GM18511 (cell line): ENCODE data around the gene GPR150.
A peak's percentile ranks its signal among the peaks of the same experiment; 100 is the strongest.
"Not testable (repeated sequence)": the region's sequence is repeated elsewhere in the genome, so short reads cannot be mapped to it uniquely, and the experiment has no call there.

ENCODE experiments used
- ATAC-seq: cut with Tn5 transposase; IDR thresholded peaks from one replicate; pipeline ENCODE4 v1.9.1; 2021; ENCODE audit warnings: mild to moderate bottlenecking, moderate library complexity; ENCODE audit not compliant: unreplicated experiment

GPR150 gene

DNA sequence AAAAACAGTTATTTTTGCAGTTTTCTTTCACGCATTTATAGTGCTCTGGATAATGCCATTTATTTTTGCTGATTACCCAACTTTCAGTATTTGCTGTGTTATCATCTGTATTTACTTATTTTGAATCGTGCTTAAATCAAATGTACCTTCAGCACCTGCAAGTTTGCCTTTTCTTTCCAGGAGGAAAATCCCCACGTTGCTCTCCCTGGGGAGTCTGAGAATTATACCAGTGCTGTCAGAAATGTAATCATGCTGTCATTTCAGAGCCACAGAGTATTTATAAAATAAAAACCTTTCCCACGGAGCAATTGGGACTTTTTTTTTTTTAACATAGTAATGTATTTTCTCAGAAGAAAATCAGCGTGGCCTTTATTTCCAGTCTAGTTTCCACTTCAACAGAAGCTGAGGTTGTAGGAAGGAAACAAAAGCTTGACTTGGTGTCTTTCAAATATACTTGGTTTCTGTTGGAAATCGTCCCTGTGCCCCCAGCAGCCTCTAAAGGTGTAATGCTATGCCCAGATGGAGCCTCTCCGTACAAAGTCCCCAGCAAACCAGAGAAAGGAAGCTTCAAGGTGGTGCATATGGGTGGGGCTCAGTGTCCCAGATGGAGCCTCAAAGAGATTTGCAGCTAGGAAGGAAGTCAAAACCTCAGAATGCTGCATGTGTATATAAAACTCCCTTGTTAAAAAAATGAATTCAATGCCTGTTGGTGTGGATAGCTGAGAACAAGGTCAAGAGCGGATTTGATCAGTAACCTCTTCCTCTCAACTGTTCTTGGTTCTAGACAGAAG, 2.1 kb downstream of the GPR150 start:
- no peak for ATAC-seq

DNA sequence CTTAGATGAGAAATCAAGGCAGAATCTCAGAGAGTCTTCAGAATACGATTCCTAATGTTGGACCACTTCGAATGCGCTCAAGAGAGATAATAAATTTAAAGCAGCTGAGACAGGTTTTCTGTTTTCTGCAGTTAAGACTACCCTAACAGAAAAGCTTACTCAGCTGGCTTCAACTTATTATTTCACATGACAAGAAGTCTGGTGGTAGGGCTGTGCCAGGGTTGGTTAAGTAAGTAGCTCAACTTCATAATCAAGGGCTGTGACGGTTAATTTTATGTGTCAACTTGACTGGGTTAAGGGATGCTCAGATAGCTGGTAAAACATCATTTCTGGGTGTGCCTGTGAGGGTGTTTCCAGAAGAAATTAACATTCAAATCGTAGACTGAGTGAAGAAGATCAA, 3.8 kb downstream of the GPR150 start:
- ATAC-seq = no peak

GRCh38 chr5:95624368-95624767, 4.5 kb downstream of the GPR150 start:
- ATAC-seq = no peak

DNA sequence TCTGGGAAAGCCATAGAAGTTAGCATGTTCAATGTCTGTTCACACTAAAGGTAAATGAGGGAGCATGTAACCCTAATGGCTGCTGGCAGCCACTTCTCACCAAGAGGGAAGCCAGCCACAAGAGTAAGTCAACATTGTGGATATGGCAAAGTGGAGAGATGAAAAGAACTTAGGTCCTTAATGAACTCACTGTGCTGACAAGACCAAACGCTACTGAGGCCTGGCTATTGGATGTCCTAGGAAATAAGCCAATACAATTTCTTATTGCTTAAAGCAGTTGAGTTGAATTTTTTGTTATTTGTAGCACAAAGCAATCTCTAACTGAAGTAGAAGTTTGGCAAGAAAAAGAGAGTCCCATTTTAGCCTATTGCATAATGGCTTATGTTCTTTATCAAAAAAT, 6.8 kb downstream of the GPR150 start:
- ATAC-seq = no peak

GRCh38 chr5:95627971-95628810, 8.3 kb downstream of the GPR150 start:
- ATAC-seq = no peak

DNA sequence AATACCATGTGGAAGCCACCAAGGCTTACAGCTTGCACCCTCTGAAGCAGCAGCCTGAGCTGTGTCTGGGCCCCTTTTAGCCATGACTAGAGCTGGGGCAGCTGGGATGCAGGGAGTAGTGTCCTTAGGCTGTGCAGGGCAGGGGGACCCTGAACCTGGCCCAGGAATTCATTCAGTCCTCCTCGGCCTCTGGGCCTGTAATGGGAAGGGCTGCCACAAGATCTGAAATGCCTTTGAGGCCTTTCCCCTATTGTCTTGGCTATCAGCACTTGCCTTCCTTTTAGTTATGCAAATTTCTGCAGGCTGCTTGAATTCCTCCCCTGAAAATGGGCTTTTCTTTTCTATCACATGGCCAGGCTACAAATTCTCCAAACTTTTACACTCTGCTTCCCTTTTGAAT, 9.0 kb downstream of the GPR150 start:
- ATAC-seq = no peak

DNA sequence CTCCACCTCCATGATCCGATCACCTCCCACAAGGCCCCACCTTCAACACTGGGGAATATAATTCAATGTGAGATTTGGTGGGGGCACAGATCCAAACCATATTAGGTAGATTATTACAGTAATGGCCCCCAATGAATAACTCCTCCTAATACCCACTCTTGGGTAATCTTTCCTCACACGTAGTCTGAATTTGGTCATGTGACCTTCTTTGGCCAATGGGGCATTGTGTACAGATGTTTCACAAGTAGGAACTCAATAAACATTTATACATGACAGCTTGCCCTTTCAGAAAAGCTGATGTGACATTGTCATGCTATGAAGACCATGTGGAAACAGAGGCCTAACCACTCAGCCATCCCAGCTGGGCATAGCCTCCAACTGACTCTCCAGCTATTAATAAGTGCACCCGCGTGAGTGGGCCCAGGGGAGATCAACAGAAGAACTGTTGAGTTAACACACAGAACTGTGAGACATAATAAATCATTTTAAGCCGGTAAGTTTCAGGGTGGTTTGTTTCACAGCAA, 10.6 kb downstream of the GPR150 start:
- ATAC-seq = no peak

- ATAC-seq = peak; percentile 18
These were observed 11.5 kb downstream of the GPR150 start for GRCh38 chr5:95631255-95631958.

GRCh38 chr5:95631991-95632675, 12.2 kb downstream of the GPR150 start:
- peak; percentile 98 for ATAC-seq

- ATAC-seq = not testable (repeated sequence)
These were observed 13.1 kb downstream of the GPR150 start for GRCh38 chr5:95632942-95633341.

DNA sequence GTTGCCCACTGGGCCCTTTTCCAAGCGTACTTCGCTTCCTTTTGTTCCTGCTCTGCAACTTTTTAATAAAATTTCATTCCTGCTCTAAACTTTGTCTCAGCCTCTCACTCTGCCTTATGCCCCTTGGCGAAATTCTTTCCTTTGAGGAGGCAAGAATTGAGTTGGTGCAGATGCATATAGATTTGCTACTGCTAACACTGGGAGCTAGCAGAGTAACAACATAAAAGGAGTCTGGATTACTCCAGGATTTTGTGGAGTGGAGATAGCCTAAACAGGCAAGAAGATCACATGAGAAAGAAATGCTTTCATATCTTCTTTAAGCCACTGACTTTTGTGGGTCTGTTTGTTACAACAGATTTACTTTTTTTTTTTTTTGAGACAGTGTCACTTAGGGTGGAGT, 13.8 kb downstream of the GPR150 start:
- ATAC-seq = no peak

DNA sequence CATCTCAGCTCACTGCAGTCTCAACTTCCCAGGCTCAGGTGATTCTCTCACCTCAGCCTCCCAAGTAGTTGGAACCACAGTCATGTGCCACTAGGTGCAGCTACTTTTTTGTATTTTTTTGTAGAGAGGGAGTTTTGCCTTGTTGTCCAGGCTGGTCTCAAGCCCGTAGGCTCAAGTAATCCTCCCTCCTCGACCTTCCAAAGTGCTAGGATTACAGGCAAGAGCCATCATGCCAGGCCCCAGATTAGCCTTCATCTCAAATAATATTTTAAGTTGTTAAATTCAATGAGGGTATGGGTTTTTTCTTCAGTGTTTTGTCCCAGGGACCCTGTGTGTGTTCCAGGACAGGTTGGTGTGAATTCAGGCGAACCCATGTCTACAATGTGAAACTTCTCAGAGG, 14.2 kb downstream of the GPR150 start:
- no peak for ATAC-seq

- no peak for ATAC-seq
These were observed 18.7 kb downstream of the GPR150 start for GRCh38 chr5:95638632-95639031.

DNA sequence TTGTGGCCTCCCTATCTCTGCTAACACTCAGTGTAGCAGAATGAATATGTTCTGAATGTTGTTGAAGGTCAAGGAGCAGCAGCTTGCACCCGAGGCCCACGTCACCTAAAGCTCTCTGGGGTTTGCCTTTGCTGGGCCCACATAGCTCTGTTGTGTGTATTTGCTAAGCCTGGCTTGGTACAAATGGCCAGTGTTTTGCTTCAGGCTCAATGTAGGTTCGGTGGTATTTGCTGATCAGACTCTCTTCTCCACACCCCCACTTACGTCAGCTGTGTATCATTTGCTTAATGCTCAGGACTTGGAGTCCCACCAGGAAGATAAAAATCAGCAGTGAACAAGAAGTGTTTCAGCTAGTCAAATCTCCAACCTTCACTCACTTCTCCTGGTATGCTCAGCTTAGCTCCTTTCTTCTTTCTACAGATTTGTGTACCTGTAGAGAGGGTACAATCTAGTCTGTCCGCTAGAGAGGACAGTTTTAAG, 21.9 kb downstream of the GPR150 start:
- ATAC-seq = no peak

GRCh38 chr5:95643152-95643551, 23.3 kb downstream of the GPR150 start:
- no peak for ATAC-seq

DNA sequence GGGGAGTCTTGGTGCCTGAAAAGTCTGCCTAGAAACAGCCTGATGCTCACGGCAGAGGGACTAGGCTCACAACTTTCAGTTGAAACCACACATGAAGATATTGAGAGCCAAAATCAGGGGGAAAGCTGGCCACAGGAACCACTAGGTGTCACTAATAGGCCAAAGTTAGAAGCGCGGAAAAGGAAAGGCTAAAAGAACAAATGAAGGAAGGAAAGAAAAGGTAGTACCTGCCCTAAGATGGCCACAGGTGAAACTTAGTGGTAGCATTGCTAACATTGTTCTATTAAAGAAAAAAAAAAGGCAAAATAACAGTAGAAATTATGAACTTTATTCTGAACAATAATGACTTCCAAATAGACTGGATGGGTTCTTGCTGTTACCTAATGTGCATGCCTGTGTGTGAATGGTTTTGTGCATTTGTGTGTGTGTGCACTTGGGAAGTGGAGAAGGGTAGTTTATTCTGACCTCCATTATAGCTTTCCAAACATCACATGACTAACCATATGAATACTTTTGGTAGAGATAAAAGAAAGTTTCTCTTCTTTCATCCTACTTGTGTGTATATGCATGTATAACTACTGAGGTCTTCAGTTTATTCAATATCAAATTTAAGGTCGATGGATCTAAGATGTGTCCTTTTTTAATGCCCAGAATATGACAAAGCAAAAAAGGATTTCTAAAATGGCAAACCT, 24.6 kb downstream of the GPR150 start:
- ATAC-seq = peak; percentile 40

DNA sequence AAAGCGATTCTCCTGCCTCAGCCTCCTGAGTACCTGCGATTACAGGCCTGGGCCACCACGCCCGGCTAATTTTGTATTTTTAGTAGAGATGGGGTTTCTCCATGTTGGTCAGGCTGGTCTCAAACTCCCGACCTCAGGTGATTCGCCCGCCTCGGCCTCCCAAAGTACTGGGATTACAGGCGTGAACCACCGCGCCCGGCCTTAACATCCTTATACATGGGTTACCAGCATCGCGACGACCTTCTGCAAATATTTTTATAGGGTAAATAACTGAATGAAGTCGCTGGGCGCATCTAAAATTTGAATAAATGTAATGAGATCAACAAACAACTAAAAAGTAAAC, 26.3 kb downstream of the GPR150 start:
- not testable (repeated sequence) for ATAC-seq

DNA sequence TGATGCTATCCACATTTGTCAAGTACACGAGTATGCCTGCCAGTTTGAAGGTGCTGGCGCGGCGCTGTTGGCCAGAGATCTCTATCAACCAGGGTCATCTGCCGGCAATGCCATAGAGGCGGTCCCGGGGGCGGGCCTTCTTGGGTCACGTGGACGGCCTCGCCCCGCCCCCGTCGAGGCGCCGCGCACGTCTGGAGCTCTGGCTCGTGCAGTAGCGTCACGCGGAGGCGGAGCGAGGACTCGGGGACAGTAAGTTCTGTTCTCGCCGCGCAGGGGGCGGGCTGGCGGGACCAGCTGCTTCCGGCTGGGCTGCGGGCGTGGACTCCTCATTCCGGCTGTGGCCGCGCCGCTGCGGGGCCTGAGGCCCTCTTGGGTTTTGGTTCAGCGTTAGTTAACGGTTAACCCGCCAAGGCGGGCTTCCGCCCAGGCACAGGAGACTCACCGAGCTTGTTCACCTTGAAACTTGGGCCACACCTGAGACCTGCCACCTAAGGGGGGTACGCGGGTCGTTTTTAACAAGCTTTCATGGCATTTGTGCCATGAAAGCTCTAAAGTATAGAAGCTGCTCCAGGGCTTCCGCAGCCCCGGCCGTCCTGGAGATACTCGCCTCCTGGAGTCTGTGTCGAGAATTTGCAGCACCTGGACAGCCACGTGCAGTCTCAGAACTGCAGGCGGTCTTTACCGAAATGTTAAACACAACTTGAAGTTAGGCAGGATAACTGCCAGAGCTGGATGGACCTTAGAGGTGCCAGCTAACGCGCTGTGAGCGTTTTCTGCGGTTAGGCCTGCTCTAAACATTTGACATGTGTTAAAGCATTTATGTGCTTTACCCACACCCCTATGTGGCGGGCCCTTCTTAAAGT, 26.9 kb downstream of the GPR150 start, which contains the start of gene RFESD:
Gene RFESD (plus strand): TSS at position 209 of the 863 bp plus-strand sequence. CDS start 5,495 bp downstream, outside the sequence.
- ATAC-seq = peak; percentile 97
